ELR (cell line): Measurements from ENCODE around the gene TGFBR2.

Experiments used
- DNase-seq: peaks from one replicate; pipeline ENCODE4 v3.0.0-alpha.2; 2015; ENCODE audit warnings: low read depth

The TGFBR2 gene

DNA sequence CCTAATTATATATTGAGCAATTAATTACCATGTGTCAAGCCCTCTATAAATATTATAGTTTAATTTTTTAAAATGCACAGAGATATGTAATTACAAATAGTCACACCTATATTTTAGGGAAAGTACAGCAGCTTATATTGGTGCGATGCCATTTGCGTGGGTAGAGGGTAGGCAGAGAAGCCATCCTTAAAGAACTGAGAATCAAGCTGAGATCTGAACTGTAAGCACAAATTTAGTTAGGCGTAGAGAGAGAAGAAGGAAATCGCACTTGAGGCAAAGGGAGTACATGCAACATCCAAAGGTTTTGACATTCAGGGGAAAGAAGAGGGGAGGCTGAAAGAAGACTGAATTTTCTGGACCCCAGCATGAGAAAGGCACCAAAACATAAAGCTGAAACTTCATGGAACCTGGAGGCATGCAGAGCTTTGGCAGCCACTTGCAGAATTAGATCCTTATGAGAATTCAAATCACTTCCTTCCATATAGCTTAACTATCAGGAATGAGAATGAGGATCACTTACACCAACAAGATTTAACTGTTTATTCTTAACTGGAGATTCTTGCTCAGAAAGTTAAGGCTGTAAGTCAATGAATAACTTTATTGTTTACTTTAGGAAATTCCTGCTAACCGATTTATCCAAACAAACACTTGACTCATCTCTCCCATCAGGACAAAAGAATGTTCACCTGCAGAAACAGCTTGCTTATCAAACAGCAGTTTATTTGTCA lies 114.3 kb downstream of the TGFBR2 start:
- DNase-seq: peak; percentile 92

DNA sequence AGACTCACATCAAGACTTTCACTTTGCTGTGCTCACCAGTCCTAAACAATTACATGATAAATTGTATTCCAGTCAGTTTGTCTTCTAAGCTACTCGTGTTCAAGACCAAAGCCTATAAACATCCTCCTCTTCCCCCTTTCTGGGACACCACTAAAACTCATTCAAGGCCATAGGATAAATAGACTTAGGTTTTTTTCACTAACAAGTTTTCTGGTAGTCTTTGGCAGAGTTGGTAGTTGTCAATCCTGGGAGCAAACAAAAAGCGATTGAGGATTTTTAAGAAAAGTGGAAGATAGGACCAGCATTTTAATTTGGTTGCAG lies 114.9 kb downstream of the TGFBR2 start:
- DNase-seq: no peak

- no peak for DNase-seq
Observed at GRCh38 chr3:30723211-30723610, 116.8 kb downstream of the TGFBR2 start.

- no peak for DNase-seq
Observed at GRCh38 chr3:30724863-30725262, 118.5 kb downstream of the TGFBR2 start.

GRCh38 chr3:30728143-30728542 lies 121.7 kb downstream of the TGFBR2 start:
- no peak for DNase-seq

DNA sequence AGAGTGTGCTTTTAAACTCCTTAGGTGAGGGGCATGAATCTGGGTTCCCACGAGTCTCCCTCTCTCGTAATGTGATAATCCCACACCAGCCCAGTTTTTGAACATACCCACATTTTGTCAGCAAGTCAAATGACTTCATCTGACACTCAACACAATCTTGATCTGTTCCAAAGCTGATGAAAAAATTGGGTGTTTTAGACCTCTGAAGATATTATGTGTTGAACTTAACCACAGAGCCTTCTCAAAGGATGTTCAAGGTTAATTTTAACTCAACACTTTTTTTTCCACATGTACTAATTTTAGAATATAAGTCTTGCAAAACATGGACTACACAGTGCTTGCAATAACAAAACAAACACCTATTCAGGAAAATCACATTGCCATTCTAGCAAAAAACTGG lies 123.1 kb downstream of the TGFBR2 start:
- no peak for DNase-seq

DNA sequence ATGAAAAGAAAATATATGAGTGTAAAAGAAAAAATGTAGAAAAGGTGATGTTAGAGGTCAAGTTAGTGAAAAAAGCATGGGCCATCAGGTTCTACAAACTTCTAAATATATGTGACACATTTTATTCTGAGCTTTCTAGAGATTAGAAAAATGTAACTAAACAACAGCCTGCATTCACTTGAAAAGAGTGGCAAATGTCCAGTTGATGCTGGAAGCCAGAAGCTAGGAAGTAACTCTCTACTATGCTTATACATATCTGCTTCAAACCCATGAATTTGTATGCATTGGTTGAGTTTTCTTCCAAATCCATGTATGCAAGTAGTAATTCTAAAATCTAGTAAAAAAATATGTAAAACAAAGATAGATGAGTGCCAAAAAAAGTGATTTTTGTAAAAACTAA lies 123.5 kb downstream of the TGFBR2 start:
- no peak for DNase-seq

DNA sequence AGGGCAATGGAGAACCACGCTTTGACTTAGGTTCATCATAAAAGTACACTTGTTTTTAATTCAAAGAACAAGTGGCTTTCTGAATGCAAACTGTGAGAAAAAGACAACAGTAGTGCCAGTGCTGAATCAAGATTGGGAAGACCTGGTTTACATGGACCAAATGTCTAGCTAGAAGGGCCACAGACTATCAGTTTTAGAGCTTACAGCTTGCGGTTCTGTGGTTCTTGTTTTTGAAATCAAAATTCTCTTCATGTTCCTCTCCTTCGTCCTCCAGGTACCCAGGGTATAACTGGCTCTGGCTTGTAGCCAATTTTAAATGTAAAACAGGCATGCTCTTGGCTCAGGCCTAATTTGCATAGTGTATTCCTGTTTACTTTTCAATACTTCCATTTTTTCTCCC lies 124.6 kb downstream of the TGFBR2 start:
- no peak for DNase-seq

- DNase-seq: no peak
Observed at GRCh38 chr3:30733209-30733608, 126.8 kb downstream of the TGFBR2 start.

DNA sequence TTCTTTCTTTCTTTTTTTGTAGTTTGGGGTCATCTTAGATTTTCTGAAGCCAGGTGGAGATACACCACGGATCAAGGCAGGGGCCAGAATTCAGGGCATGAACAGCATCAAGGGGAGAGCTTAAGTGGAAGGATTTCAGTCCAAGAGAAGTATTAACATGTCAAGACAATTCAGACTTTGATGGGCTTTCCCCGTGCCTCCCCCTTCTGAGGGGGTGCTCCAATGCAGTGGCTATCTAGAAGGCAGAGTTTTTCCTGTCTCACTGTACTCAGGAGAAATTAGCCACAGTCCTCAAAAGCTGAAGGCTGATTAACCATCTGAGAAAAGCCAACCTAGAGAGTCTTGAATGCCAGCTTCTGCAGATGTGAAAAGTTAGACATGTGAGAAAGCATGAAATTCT lies 127.3 kb downstream of the TGFBR2 start:
- no peak for DNase-seq

DNA sequence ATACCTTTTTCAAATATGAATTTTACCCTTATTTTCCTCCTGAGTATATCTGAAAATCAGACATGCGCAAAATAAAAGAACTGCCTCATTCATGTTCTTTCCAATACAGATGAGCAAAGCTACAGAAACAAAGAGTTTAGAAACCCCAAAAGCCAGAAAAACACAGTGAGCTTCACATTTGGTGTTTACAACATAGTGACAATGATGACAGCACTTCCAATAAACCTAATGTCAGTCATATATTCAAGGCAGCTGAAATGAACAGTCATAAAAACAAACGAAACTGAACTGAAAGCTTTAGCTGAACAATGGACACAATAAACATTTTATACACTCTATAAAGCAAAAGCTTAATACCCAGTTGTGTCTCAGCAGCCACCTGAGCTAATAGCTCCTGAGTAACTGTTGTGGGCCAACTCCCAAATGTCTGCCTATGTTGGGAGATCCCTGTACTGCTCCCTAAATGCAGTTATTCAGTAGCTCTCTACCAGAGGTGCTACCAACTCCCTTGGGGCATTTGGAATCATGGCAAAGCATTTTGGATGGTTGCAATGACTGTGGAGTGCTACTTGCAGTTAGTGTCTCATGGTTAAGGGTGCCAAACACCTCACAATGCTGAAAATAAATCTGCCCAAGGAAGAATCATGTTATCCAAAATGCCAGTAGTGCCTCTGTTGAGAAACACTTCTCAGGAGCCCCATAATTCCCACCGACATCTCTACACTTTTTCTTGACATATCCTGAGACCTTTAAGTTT lies 131.5 kb downstream of the TGFBR2 start:
- DNase-seq: no peak

DNA sequence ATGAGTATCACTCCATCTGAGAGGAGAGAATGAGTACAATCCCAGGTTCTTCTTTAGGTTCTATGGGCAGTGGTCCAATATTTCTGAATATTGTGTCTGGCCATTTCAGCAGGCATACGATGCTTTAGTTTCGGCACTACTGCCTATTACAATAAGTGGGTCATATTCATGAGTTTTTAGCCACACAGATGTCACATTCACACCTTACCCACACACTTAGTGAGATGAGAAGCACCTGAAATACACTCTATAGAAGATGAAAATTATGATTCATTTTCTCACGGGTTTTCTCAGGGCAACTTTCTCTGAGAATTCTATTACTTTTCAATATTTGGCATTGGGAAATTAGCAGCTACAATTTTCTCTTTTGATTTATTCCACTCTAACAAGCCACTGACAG lies 132.2 kb downstream of the TGFBR2 start:
- no peak for DNase-seq

GRCh38 chr3:30741889-30742288 lies 135.5 kb downstream of the TGFBR2 start:
- DNase-seq: no peak

- DNase-seq: no peak
Observed at GRCh38 chr3:30742796-30743619, 136.6 kb downstream of the TGFBR2 start.
